Left colon (tissue), 2 donors: ENCODE results near the gene C2CD4C. TPM values are rescaled to one million over a fixed set of nuclear protein-coding genes. Genes with fewer than 3 reads are reported as not detected.
"Not testable (repeated sequence)": the region's sequence is repeated elsewhere in the genome, so short reads cannot be mapped to it uniquely, and the experiment has no call there.

Experiments used
- ATAC-seq: fragments of 200-7000 bp; cut with Tn5 transposase; one replicate; pipeline ENCODE4 v1.9.1; 2020; ENCODE audit warnings: mild to moderate bottlenecking, moderate library complexity
- DNase-seq, 2 donors: peaks; one replicate each; pipeline ENCODE4 v3.0.0-alpha.2; 2020
- intact Hi-C, 2 donors: fragments of 100-400 bp; cut with DNase I in 1 of 2; cut with micrococcal nuclease in 1 of 2; formaldehyde crosslinking; loops; one replicate each; pipeline versions ENCODE4 v1.11.2 to v1.14.0; 2022; cut with DNase I, micrococcal nuclease
- total RNA-seq, 2 donors: library from RNA; stranded (reverse); fragmentation: NEBNext Ultra II Directional; extraction: Animal tissue kit (Norgen Biotek cat#: 25700); gene quantifications; one replicate each; pipeline ENCODE4 v1.2.1, GENCODE V29; 2021
- donor health status: DM: no; HTN: no; CAD: no.
- donor health status: DM: yes; HTN: yes; CAD: no.

C2CD4C gene
- total RNA-seq, 2 donors from 2014 or later = 0.59 to 0.85 TPM

- no peak for ATAC-seq
- DNase-seq = no peak
- intact Hi-C loops = no loop called here
Observed at GRCh38 chr19:359653-359925, 49.4 kb downstream of the C2CD4C start.

GRCh38 chr19:355536-355935 lies 53.4 kb downstream of the C2CD4C start:
- intact Hi-C loops, DNase-seq, ATAC-seq: not testable (repeated sequence)

Other genes starting within 250 kb of the C2CD4C start
- gene PLPP2, start 117.7 kb downstream of the C2CD4C start, total RNA-seq = 100 to 1,000 TPM in 1 of 2 donors, 10 to 100 TPM in 1; 85.2 to 109 TPM
- gene MIER2, start 64.4 kb downstream of the C2CD4C start, total RNA-seq = 10 to 100 TPM; 14.6 to 15.7 TPM
- 1 to 10 TPM; 4.7 to 9.4 TPM for gene SHC2, start 51.9 kb upstream of the C2CD4C start, total RNA-seq
- gene MADCAM1, start 87.3 kb upstream of the C2CD4C start, total RNA-seq = 1 to 10 TPM; 3.1 to 5.9 TPM
- 10 to 100 TPM; 17.4 to 19.9 TPM for gene TPGS1, start 98.3 kb upstream of the C2CD4C start, total RNA-seq
- 10 to 100 TPM; 62.4 to 67.6 TPM for gene CDC34, start 122.6 kb upstream of the C2CD4C start, total RNA-seq
- under 1 TPM in 1 of 2 donors, not detected in 1; 0.67 TPM for gene GZMM, start 134.9 kb upstream of the C2CD4C start, total RNA-seq
- 1,000 to 10,000 TPM in 1 of 2 donors, 100 to 1,000 TPM in 1; 751 to 1,370 TPM for gene BSG, start 163.4 kb upstream of the C2CD4C start, total RNA-seq
- gene HCN2, start 180.7 kb upstream of the C2CD4C start, total RNA-seq = under 1 TPM; 0.15 to 0.39 TPM
- gene POLRMT, start 224.4 kb upstream of the C2CD4C start, total RNA-seq = 10 to 100 TPM; 52.7 to 64.6 TPM
- not detected for gene FGF22, start 230.7 kb upstream of the C2CD4C start, total RNA-seq